Astrocyte (in vitro differentiated cells and primary cell): ENCODE results near the gene ATG4A. TPM values are rescaled to one million over a fixed set of nuclear protein-coding genes. Genes with fewer than 3 reads are reported as not detected.

Experiments used
- DNase-seq: peaks from one replicate; pipeline ENCODE4 v3.0.0-alpha.2; 2010; ENCODE audit warnings: low read depth
- FAIRE-seq: peaks from 2 replicates; lab custom pipeline; 2011; peaks lifted over from hg19 to GRCh38; lab: Jason Lieb, UNC
- H2AFZ ChIP-seq: 2 replicates; pipeline ENCODE4 v1.6.0; 2012; ENCODE audit warnings: low read depth, low read length, inconsistent platforms
- H3K27ac ChIP-seq: 2 replicates; pipeline ENCODE4 v1.5.1; 2011; ENCODE audit warnings: low read depth, low read length, inconsistent platforms
- H3K27me3 ChIP-seq: 2 replicates; pipeline ENCODE4 v1.6.0; 2011; ENCODE audit warnings: low read length, inconsistent platforms; ENCODE audit not compliant: insufficient read depth
- H3K36me3 ChIP-seq: 2 replicates; pipeline ENCODE4 v1.5.1; 2011; ENCODE audit warnings: low read length, inconsistent platforms; ENCODE audit not compliant: insufficient read depth
- H3K4me1 ChIP-seq: 2 replicates; pipeline ENCODE4 v1.5.1; 2011; ENCODE audit warnings: low read length, inconsistent platforms; ENCODE audit not compliant: insufficient read depth
- H3K4me2 ChIP-seq: 2 replicates; pipeline ENCODE4 v1.6.0; 2012; ENCODE audit warnings: low read length, inconsistent platforms
- H3K4me3 ChIP-seq: 2 replicates; pipeline ENCODE4 v1.5.1; 2011; ENCODE audit warnings: low read depth, mild to moderate bottlenecking, low read length, inconsistent platforms; ENCODE audit not compliant: insufficient read depth
- H3K79me2 ChIP-seq: 2 replicates; pipeline ENCODE4 v1.6.0; 2012; ENCODE audit warnings: mild to moderate bottlenecking, low read length, inconsistent platforms; ENCODE audit not compliant: insufficient read depth
- H3K9ac ChIP-seq: 2 replicates; pipeline ENCODE4 v1.6.0; 2012; ENCODE audit warnings: mild to moderate bottlenecking, low read length, inconsistent platforms
- H3K9me3 ChIP-seq: 2 replicates; pipeline ENCODE4 v1.5.1; 2012; ENCODE audit warnings: low read depth, mild to moderate bottlenecking, low read length, inconsistent platforms; ENCODE audit not compliant: insufficient read depth
- H4K20me1 ChIP-seq: 2 replicates; pipeline ENCODE4 v1.6.0; 2012; ENCODE audit warnings: low read length, inconsistent platforms; ENCODE audit not compliant: insufficient read depth
- H3K27ac Mint-ChIP-seq: one replicate; pipeline ENCODE4 v1.8.0; 2021; ENCODE audit warnings: mild to moderate bottlenecking, mixed read lengths; ENCODE audit not compliant: unreplicated experiment
- H3K27me3 Mint-ChIP-seq: one replicate; pipeline ENCODE4 v1.8.0; 2021; ENCODE audit warnings: low read depth, mixed read lengths; ENCODE audit not compliant: unreplicated experiment
- H3K36me3 Mint-ChIP-seq: one replicate; pipeline ENCODE4 v1.8.0; 2021; ENCODE audit warnings: low read depth, mixed read lengths; ENCODE audit not compliant: unreplicated experiment
- H3K4me1 Mint-ChIP-seq: one replicate; pipeline ENCODE4 v1.8.0; 2021; ENCODE audit warnings: low read depth, mixed read lengths; ENCODE audit not compliant: unreplicated experiment
- H3K4me3 Mint-ChIP-seq: one replicate; pipeline ENCODE4 v1.8.0; 2021; ENCODE audit warnings: mild to moderate bottlenecking, moderate library complexity, mixed read lengths; ENCODE audit not compliant: unreplicated experiment
- H3K9me3 Mint-ChIP-seq: one replicate; pipeline ENCODE4 v1.8.0; 2021; ENCODE audit warnings: mild to moderate bottlenecking, mixed read lengths; ENCODE audit not compliant: unreplicated experiment
- EZH2 ChIP-seq: IDR thresholded peaks from 2 replicates; pipeline ENCODE4 v1.6.1; 2012; ENCODE audit warnings: mild to moderate bottlenecking, low read length, inconsistent platforms; ENCODE audit not compliant: insufficient read depth
- total RNA-seq: library from RNA; stranded (reverse); gene quantifications from 2 replicates; pipeline ENCODE4 v1.2.1, GENCODE V29; 2021
- TF ChIP-seq, protein P1 (sequence below): IDR thresholded peaks from 2 replicates; pipeline ENCODE4 v1.5.1; 2011; ENCODE audit warnings: low read depth, mild to moderate bottlenecking, inconsistent platforms, low read length, moderate library complexity; ENCODE audit not compliant: insufficient read depth

ATG4A gene
- total RNA-seq, 1 donor from 2014 or later, result 10.7 TPM

- Histone ChIP-seq H3K79me2 (no peaks in the 10 kb centered on the region), H3K27ac (peak overlapping the region; percentile 6), H3K27me3 (no peaks in the 10 kb centered on the region), H3K9me3 (no peaks in the 10 kb centered on the region), H3K36me3 (no peaks in the 10 kb centered on the region), H4K20me1 (no peaks in the 10 kb centered on the region), H3K4me3 (no peak overlapping the region), H3K4me1 (peaks cover 23% of the 10 kb centered on the region), H2AFZ (no peak overlapping the region), H3K4me2 (peak overlapping the region; percentile 15), H3K9ac (no peak overlapping the region)
- Mint-ChIP-seq H3K9me3 (no peaks in the 10 kb centered on the region), H3K36me3 (no peaks in the 10 kb centered on the region), H3K27me3 (peaks cover 3% of the 10 kb centered on the region), H3K4me1 (peaks cover 8% of the 10 kb centered on the region), H3K4me3 (no peak overlapping the region), H3K27ac (no peak overlapping the region)
- FAIRE-seq (peak; percentile 26), DNase-seq (peak; percentile 21)
- no peak for TF ChIP-seq EZH2
- TF ChIP-seq, protein P1, sequence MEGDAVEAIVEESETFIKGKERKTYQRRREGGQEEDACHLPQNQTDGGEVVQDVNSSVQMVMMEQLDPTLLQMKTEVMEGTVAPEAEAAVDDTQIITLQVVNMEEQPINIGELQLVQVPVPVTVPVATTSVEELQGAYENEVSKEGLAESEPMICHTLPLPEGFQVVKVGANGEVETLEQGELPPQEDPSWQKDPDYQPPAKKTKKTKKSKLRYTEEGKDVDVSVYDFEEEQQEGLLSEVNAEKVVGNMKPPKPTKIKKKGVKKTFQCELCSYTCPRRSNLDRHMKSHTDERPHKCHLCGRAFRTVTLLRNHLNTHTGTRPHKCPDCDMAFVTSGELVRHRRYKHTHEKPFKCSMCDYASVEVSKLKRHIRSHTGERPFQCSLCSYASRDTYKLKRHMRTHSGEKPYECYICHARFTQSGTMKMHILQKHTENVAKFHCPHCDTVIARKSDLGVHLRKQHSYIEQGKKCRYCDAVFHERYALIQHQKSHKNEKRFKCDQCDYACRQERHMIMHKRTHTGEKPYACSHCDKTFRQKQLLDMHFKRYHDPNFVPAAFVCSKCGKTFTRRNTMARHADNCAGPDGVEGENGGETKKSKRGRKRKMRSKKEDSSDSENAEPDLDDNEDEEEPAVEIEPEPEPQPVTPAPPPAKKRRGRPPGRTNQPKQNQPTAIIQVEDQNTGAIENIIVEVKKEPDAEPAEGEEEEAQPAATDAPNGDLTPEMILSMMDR, result no peak
Observed at GRCh38 chrX:108177351-108178142, 86.0 kb downstream of the ATG4A start.

- Histone ChIP-seq H3K27me3 (no peaks in the 10 kb centered on the region), H4K20me1 (no peaks in the 10 kb centered on the region), H3K4me2 (peak overlapping the region; percentile 8), H3K79me2 (no peaks in the 10 kb centered on the region), H3K36me3 (no peaks in the 10 kb centered on the region), H2AFZ (no peak overlapping the region), H3K27ac (no peak overlapping the region), H3K4me3 (no peak overlapping the region), H3K4me1 (peaks cover 23% of the 10 kb centered on the region), H3K9ac (no peak overlapping the region), H3K9me3 (no peaks in the 10 kb centered on the region)
- Mint-ChIP-seq H3K9me3 (no peaks in the 10 kb centered on the region), H3K4me1 (peaks cover 8% of the 10 kb centered on the region), H3K36me3 (no peaks in the 10 kb centered on the region), H3K27ac (no peak overlapping the region), H3K27me3 (peaks cover 3% of the 10 kb centered on the region), H3K4me3 (no peak overlapping the region)
- DNase-seq, result no peak
- no peak for FAIRE-seq
- TF ChIP-seq, protein P1, result no peak
- TF ChIP-seq EZH2, result no peak
Observed at GRCh38 chrX:108178143-108178498, 86.5 kb downstream of the ATG4A start.

- Histone ChIP-seq H3K79me2 (no peaks in the 10 kb centered on the region), H3K27me3 (no peaks in the 10 kb centered on the region), H3K9me3 (no peaks in the 10 kb centered on the region), H3K4me3 (no peak overlapping the region), H3K9ac (no peak overlapping the region), H3K4me2 (no peak overlapping the region), H3K27ac (peak overlapping the region; percentile 12), H2AFZ (no peak overlapping the region), H3K4me1 (no peaks in the 10 kb centered on the region), H4K20me1 (no peaks in the 10 kb centered on the region), H3K36me3 (no peaks in the 10 kb centered on the region)
- H3K4me3 Mint-ChIP-seq, result no peak overlapping the region
- H3K9me3 Mint-ChIP-seq, result no peaks in the 10 kb centered on the region
- H3K27me3 Mint-ChIP-seq, result no peaks in the 10 kb centered on the region
- H3K4me1 Mint-ChIP-seq, result peaks cover 5% of the 10 kb centered on the region
- peaks cover 2% of the 10 kb centered on the region for H3K36me3 Mint-ChIP-seq
- no peak overlapping the region for H3K27ac Mint-ChIP-seq
- FAIRE-seq (no peak), DNase-seq (peak; percentile 93)
- TF ChIP-seq, protein P1, result no peak
- TF ChIP-seq EZH2, result no peak
Observed at GRCh38 chrX:108186811-108187210, 95.2 kb downstream of the ATG4A start.
